ENCODE results near the gene KDM6A.

DNA sequence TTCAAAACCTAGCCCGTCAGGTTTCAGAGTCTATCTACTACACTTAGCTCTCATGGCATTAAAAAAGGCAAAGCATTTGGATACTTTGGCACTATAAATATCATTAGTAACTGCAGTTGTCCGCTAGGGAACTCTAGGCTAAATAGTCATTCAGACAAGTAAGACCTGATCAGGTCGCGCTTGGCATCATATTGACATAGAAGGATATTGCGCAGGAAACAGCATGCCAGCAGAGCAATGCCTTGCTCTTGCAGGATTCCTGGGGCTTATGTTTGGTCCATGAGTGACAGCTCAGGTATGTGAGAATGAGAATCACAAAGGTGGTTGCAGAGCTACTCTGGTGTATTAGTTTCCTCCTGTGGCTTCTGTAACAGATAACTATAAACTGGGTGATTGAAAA is 62.7 kb downstream of the KDM6A start:
- TF ChIP-seq, protein P1, sequence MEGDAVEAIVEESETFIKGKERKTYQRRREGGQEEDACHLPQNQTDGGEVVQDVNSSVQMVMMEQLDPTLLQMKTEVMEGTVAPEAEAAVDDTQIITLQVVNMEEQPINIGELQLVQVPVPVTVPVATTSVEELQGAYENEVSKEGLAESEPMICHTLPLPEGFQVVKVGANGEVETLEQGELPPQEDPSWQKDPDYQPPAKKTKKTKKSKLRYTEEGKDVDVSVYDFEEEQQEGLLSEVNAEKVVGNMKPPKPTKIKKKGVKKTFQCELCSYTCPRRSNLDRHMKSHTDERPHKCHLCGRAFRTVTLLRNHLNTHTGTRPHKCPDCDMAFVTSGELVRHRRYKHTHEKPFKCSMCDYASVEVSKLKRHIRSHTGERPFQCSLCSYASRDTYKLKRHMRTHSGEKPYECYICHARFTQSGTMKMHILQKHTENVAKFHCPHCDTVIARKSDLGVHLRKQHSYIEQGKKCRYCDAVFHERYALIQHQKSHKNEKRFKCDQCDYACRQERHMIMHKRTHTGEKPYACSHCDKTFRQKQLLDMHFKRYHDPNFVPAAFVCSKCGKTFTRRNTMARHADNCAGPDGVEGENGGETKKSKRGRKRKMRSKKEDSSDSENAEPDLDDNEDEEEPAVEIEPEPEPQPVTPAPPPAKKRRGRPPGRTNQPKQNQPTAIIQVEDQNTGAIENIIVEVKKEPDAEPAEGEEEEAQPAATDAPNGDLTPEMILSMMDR (IDR thresholded peaks at IDR 0.05): no peak
- TF ChIP-seq, protein P2, sequence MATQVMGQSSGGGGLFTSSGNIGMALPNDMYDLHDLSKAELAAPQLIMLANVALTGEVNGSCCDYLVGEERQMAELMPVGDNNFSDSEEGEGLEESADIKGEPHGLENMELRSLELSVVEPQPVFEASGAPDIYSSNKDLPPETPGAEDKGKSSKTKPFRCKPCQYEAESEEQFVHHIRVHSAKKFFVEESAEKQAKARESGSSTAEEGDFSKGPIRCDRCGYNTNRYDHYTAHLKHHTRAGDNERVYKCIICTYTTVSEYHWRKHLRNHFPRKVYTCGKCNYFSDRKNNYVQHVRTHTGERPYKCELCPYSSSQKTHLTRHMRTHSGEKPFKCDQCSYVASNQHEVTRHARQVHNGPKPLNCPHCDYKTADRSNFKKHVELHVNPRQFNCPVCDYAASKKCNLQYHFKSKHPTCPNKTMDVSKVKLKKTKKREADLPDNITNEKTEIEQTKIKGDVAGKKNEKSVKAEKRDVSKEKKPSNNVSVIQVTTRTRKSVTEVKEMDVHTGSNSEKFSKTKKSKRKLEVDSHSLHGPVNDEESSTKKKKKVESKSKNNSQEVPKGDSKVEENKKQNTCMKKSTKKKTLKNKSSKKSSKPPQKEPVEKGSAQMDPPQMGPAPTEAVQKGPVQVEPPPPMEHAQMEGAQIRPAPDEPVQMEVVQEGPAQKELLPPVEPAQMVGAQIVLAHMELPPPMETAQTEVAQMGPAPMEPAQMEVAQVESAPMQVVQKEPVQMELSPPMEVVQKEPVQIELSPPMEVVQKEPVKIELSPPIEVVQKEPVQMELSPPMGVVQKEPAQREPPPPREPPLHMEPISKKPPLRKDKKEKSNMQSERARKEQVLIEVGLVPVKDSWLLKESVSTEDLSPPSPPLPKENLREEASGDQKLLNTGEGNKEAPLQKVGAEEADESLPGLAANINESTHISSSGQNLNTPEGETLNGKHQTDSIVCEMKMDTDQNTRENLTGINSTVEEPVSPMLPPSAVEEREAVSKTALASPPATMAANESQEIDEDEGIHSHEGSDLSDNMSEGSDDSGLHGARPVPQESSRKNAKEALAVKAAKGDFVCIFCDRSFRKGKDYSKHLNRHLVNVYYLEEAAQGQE (IDR thresholded peaks at IDR 0.05; ENCODE audit: insufficient read depth in 1 of 2, low read depth in 2 of 2, low read length in 1 of 2): no peak
- TF ChIP-seq POLR2AphosphoS5 (IDR thresholded peaks at IDR 0.05; ENCODE audit: low read depth, low read length): no peak
- TF ChIP-seq SIN3A (IDR thresholded peaks at IDR 0.05; ENCODE audit: borderline replicate concordance, insufficient read depth, low read depth, low read length): no peak
- no peak for TF ChIP-seq TCF7L2 (IDR thresholded peaks at IDR 0.05; ENCODE audit: low read depth, low read length)
